ENCODE measurements around the gene PPP1R14C. TPM values are rescaled to one million over a fixed set of nuclear protein-coding genes. Genes with fewer than 3 reads are reported as not detected.

PPP1R14C gene
- polyA plus RNA-seq, 1 donor, result 2.9 TPM

DNA sequence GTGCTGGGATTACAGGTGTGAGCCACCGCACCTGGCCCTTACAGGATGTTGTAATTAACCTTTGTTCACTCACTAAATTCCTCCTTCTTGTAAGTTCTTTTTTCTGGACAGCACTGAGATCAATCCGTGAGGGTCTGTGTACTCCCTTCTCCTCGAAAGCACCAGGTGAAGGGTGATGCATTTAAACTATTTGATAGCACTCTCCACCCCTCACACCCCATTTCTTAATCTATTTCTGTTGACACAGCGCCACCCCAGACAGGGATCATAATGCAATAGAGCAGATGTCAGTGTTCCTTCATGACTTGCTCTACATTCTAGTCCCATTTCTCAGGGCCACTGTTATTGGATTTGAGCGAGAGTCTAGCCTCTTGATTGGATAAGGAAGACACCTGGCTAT is 46.3 kb downstream of the PPP1R14C start:
- no peak overlapping the region for H3K27ac ChIP-seq (ENCODE audit: low read length)
- H3K36me3 ChIP-seq (ENCODE audit: control insufficient read depth, insufficient read depth, low read length), result no peaks in the 10 kb centered on the region
- H3K9me3 ChIP-seq (ENCODE audit: control insufficient read depth, low read depth, low read length), result no peaks in the 10 kb centered on the region
- no peak overlapping the region for H3K4me3 ChIP-seq (ENCODE audit: low read length)
- H3K4me1 ChIP-seq (ENCODE audit: control insufficient read depth, insufficient read depth, low read length), result peaks cover 8% of the 10 kb centered on the region
- DNase-seq, result peak; percentile 41 to 67
- no peaks in the 10 kb centered on the region for H3K27me3 ChIP-seq (ENCODE audit: control insufficient read depth, insufficient read depth, low read length)
- WGBS (ENCODE audit: insufficient coverage, low lambda C conversion rate), result 37% methylated on average over 2 of the region's 5 CpGs

- DNase-seq, result no peak
- 100% methylated on average over 1 of the region's 3 CpGs for WGBS (ENCODE audit: insufficient coverage, low lambda C conversion rate)
- Histone ChIP-seq H3K4me1 (ENCODE audit: control insufficient read depth, insufficient read depth, low read length) (peaks cover 18% of the 10 kb centered on the region), H3K27ac (ENCODE audit: low read length) (no peak overlapping the region), H3K36me3 (ENCODE audit: control insufficient read depth, insufficient read depth, low read length) (no peaks in the 10 kb centered on the region), H3K4me3 (ENCODE audit: low read length) (no peak overlapping the region), H3K9me3 (ENCODE audit: control insufficient read depth, low read depth, low read length) (no peaks in the 10 kb centered on the region), H3K27me3 (ENCODE audit: control insufficient read depth, insufficient read depth, low read length) (no peaks in the 10 kb centered on the region)
Measured at GRCh38 chr6:150191809-150192208, 49.0 kb downstream of the PPP1R14C start.

- no peak overlapping the region for H3K4me3 ChIP-seq (ENCODE audit: low read length)
- no peak for DNase-seq
- H3K27ac ChIP-seq (ENCODE audit: low read length), result no peak overlapping the region
- H3K4me1 ChIP-seq (ENCODE audit: control insufficient read depth, insufficient read depth, low read length), result peaks cover 22% of the 10 kb centered on the region
- H3K9me3 ChIP-seq (ENCODE audit: control insufficient read depth, low read depth, low read length), result no peaks in the 10 kb centered on the region
- H3K27me3 ChIP-seq (ENCODE audit: control insufficient read depth, insufficient read depth, low read length), result no peaks in the 10 kb centered on the region
- WGBS (ENCODE audit: insufficient coverage, low lambda C conversion rate), result 46% methylated on average over 2 of the region's 2 CpGs
- no peaks in the 10 kb centered on the region for H3K36me3 ChIP-seq (ENCODE audit: control insufficient read depth, insufficient read depth, low read length)
Measured at GRCh38 chr6:150194195-150194594, 51.4 kb downstream of the PPP1R14C start.

DNA sequence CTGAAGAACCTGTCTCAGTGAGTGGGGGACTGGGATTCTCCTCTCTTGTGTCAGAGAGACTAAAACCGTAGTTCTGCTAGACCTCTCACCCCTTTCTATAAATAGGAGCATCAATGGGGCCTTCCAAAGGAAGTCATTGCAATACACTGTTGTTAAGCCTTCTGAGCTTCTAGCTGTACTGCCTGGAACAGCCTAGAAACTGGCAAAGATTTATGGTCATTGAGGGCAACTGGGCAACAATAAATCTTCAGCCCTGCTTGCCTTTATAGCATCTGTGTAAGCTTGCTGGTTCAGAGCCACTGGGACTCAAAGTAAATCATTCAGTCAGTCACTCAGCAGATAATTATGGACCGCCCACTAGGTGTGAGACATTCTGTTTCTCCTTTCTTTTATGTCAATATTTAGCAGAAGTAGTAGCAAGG is 53.2 kb downstream of the PPP1R14C start:
- H3K4me1 ChIP-seq (ENCODE audit: control insufficient read depth, insufficient read depth, low read length), result peaks cover 31% of the 10 kb centered on the region
- WGBS (ENCODE audit: insufficient coverage, low lambda C conversion rate), result 100% methylated on average over 1 of the region's 2 CpGs
- no peaks in the 10 kb centered on the region for H3K36me3 ChIP-seq (ENCODE audit: control insufficient read depth, insufficient read depth, low read length)
- H3K27ac ChIP-seq (ENCODE audit: low read length), result peak overlapping the region; percentile 6
- no peak overlapping the region for H3K4me3 ChIP-seq (ENCODE audit: low read length)
- H3K9me3 ChIP-seq (ENCODE audit: control insufficient read depth, low read depth, low read length), result no peaks in the 10 kb centered on the region
- peak; percentile 47 to 67 for DNase-seq
- no peaks in the 10 kb centered on the region for H3K27me3 ChIP-seq (ENCODE audit: control insufficient read depth, insufficient read depth, low read length)

- no CpG with 5 or more reads among the region's 16 CpGs for WGBS (ENCODE audit: insufficient coverage, low lambda C conversion rate)
- no peaks in the 10 kb centered on the region for H3K36me3 ChIP-seq (ENCODE audit: control insufficient read depth, insufficient read depth, low read length)
- no peaks in the 10 kb centered on the region for H3K27me3 ChIP-seq (ENCODE audit: control insufficient read depth, insufficient read depth, low read length)
- DNase-seq, result peak in 1 of 2 donors; percentile 67
- peaks cover 40% of the 10 kb centered on the region for H3K4me1 ChIP-seq (ENCODE audit: control insufficient read depth, insufficient read depth, low read length)
- no peak overlapping the region for H3K4me3 ChIP-seq (ENCODE audit: low read length)
- H3K27ac ChIP-seq (ENCODE audit: low read length), result peak overlapping the region; percentile 29
- no peaks in the 10 kb centered on the region for H3K9me3 ChIP-seq (ENCODE audit: control insufficient read depth, low read depth, low read length)
Measured at GRCh38 chr6:150196942-150197745, 54.3 kb downstream of the PPP1R14C start.

- Histone ChIP-seq H3K4me1 (ENCODE audit: control insufficient read depth, insufficient read depth, low read length) (peaks cover 48% of the 10 kb centered on the region), H3K36me3 (ENCODE audit: control insufficient read depth, insufficient read depth, low read length) (no peaks in the 10 kb centered on the region), H3K9me3 (ENCODE audit: control insufficient read depth, low read depth, low read length) (no peaks in the 10 kb centered on the region), H3K27ac (ENCODE audit: low read length) (no peak overlapping the region), H3K4me3 (ENCODE audit: low read length) (no peak overlapping the region), H3K27me3 (ENCODE audit: control insufficient read depth, insufficient read depth, low read length) (no peaks in the 10 kb centered on the region)
- WGBS (ENCODE audit: insufficient coverage, low lambda C conversion rate), result no CpG with 5 or more reads among the region's 7 CpGs
- DNase-seq, result no peak
Measured at GRCh38 chr6:150198532-150198931, 55.7 kb downstream of the PPP1R14C start.

DNA sequence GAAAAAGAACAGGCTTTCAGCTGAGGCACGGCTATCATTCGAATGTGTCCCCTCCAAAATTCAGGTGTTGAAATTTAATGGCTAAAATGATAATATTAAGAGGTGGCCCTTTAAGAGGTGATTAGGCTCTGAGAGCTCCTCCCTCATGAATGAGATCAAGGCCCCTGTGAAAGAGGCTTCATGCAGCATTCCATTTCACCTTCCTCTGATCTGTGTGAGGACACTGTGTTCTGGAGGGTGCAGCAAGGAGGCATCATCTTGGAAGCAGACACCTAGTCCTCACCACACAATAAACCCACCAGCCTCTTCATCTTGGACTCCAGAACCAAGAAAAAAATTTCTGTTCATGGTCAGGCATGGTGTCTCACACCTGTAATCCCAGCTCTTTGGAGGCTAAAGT is 56.4 kb downstream of the PPP1R14C start:
- Histone ChIP-seq H3K9me3 (ENCODE audit: control insufficient read depth, low read depth, low read length) (peaks cover 3% of the 10 kb centered on the region), H3K27me3 (ENCODE audit: control insufficient read depth, insufficient read depth, low read length) (no peaks in the 10 kb centered on the region), H3K4me3 (ENCODE audit: low read length) (no peak overlapping the region), H3K36me3 (ENCODE audit: control insufficient read depth, insufficient read depth, low read length) (no peaks in the 10 kb centered on the region), H3K4me1 (ENCODE audit: control insufficient read depth, insufficient read depth, low read length) (peaks cover 48% of the 10 kb centered on the region), H3K27ac (ENCODE audit: low read length) (no peak overlapping the region)
- DNase-seq, result no peak
- no CpG with 5 or more reads among the region's 2 CpGs for WGBS (ENCODE audit: insufficient coverage, low lambda C conversion rate)

- H3K4me1 ChIP-seq (ENCODE audit: control insufficient read depth, insufficient read depth, low read length), result peaks cover 51% of the 10 kb centered on the region
- DNase-seq, result peak in 1 of 2 donors; percentile 67
- H3K4me3 ChIP-seq (ENCODE audit: low read length), result no peak overlapping the region
- no peaks in the 10 kb centered on the region for H3K36me3 ChIP-seq (ENCODE audit: control insufficient read depth, insufficient read depth, low read length)
- H3K27me3 ChIP-seq (ENCODE audit: control insufficient read depth, insufficient read depth, low read length), result no peaks in the 10 kb centered on the region
- peaks cover 3% of the 10 kb centered on the region for H3K9me3 ChIP-seq (ENCODE audit: control insufficient read depth, low read depth, low read length)
- no CpG with 5 or more reads among the region's 6 CpGs for WGBS (ENCODE audit: insufficient coverage, low lambda C conversion rate)
- H3K27ac ChIP-seq (ENCODE audit: low read length), result peak overlapping the region; percentile 74
Measured at GRCh38 chr6:150200428-150201100, 57.7 kb downstream of the PPP1R14C start.

- H3K9me3 ChIP-seq (ENCODE audit: control insufficient read depth, low read depth, low read length), result peaks cover 3% of the 10 kb centered on the region
- H3K27me3 ChIP-seq (ENCODE audit: control insufficient read depth, insufficient read depth, low read length), result no peaks in the 10 kb centered on the region
- H3K27ac ChIP-seq (ENCODE audit: low read length), result peak overlapping the region; percentile 74
- WGBS (ENCODE audit: insufficient coverage, low lambda C conversion rate), result no CpG with 5 or more reads among the region's 8 CpGs
- H3K4me3 ChIP-seq (ENCODE audit: low read length), result no peak overlapping the region
- no peaks in the 10 kb centered on the region for H3K36me3 ChIP-seq (ENCODE audit: control insufficient read depth, insufficient read depth, low read length)
- peaks cover 44% of the 10 kb centered on the region for H3K4me1 ChIP-seq (ENCODE audit: control insufficient read depth, insufficient read depth, low read length)
- peak in 1 of 2 donors; percentile 33 for DNase-seq
Measured at GRCh38 chr6:150201285-150201684, 58.4 kb downstream of the PPP1R14C start.

DNA sequence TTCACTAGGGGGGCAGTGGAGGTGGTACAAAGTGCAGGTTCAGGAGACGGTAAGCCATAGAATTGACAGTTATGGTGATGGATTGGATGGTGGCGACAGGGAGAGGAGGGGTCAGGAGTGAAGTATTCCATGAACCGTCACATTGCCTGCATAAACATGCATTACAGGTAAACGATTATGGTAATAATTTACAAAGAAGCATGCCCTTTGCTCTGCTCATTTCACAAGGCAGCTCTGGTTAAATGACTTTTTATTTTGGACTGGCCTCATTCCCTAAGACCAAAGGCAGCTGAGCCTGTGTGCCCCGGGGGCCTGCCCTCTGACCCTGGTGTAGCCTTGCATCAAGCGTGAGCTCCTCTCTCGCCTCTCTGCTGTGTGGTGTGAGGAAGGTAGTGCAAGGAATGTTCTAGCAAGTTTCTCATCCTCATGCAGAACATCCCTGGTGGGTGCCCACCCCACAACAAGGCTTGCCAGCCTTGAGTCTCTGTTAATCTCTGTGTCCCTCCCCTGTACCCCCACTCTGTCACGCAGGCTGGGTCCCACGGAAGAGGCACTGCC is 59.0 kb downstream of the PPP1R14C start:
- Histone ChIP-seq H3K4me1 (ENCODE audit: control insufficient read depth, insufficient read depth, low read length) (peaks cover 38% of the 10 kb centered on the region), H3K27me3 (ENCODE audit: control insufficient read depth, insufficient read depth, low read length) (no peaks in the 10 kb centered on the region), H3K4me3 (ENCODE audit: low read length) (no peak overlapping the region), H3K27ac (ENCODE audit: low read length) (peak overlapping the region; percentile 89), H3K9me3 (ENCODE audit: control insufficient read depth, low read depth, low read length) (peaks cover 3% of the 10 kb centered on the region), H3K36me3 (ENCODE audit: control insufficient read depth, insufficient read depth, low read length) (no peaks in the 10 kb centered on the region)
- DNase-seq, result peak; percentile 97 to 99
- WGBS (ENCODE audit: insufficient coverage, low lambda C conversion rate), result no CpG with 5 or more reads among the region's 9 CpGs
